Colonic mucosa (tissue), 4 donors: ENCODE results near the gene RNF38. TPM values are rescaled to one million over a fixed set of nuclear protein-coding genes. Genes with fewer than 3 reads are reported as not detected.

ENCODE experiments used
- DNase-seq: peaks from one replicate; pipeline ENCODE4 v3.0.0-alpha.2; 2020
- H3K27ac ChIP-seq: fragments of 200-600 bp; one replicate; pipeline ENCODE4 v1.8.0; 2021
- H3K27me3 ChIP-seq: fragments of 200-600 bp; one replicate; pipeline ENCODE4 v1.8.0; 2021
- H3K36me3 ChIP-seq: fragments of 200-600 bp; one replicate; pipeline ENCODE4 v1.8.0; 2021
- H3K4me1 ChIP-seq: fragments of 200-600 bp; one replicate; pipeline ENCODE4 v1.8.0; 2021; ENCODE audit warnings: mild to moderate bottlenecking
- H3K4me3 ChIP-seq: fragments of 200-600 bp; one replicate; pipeline ENCODE4 v1.8.0; 2021
- H3K9ac ChIP-seq, 2 donors: one replicate each; pipeline ENCODE4 v1.7.0; 2013; ENCODE audit warnings: control low read depth in 2 of 2, low read depth in 2 of 2, low read length in 2 of 2
- H3K9me3 ChIP-seq: fragments of 200-600 bp; one replicate; pipeline ENCODE4 v1.8.0; 2021
- CTCF ChIP-seq: fragments of 200-600 bp; IDR thresholded peaks from one replicate; pipeline ENCODE4 v1.8.0; 2022; ENCODE audit warnings: antibody characterized with exemption, mild to moderate bottlenecking
- intact Hi-C: fragments of 100-400 bp; cut with DNase I; formaldehyde crosslinking; loops from one replicate; pipeline ENCODE4 v1.14.1; 2022
- total RNA-seq, 2 donors: library from RNA; stranded (reverse); fragmentation: NEBNext Ultra II Directional in 1 of 2; extraction: Animal tissue kit (Norgen Biotek cat#: 25700) in 1 of 2; gene quantifications; one replicate each; pipeline ENCODE4 v1.2.1, GENCODE V29; 2021
- donor health status: healthy.
- donor health status: DM: no; HTN: no; CAD: no.
- donor health status: DM: no; HTN: no; CAD: no.

Gene RNF38
- total RNA-seq, 2 donors from 2014 or later = 28.9 to 39.2 TPM

GRCh38 chr9:36345103-36345846, 54.8 kb downstream of the RNF38 start:
- H3K27me3 ChIP-seq = no peaks in the 10 kb centered on the region
- DNase-seq = no peak
- intact Hi-C loops = no loop called here

GRCh38 chr9:36341936-36342577, 58.0 kb downstream of the RNF38 start:
- intact Hi-C loops = no loop called here
- no peak for DNase-seq
- Histone ChIP-seq H3K9ac (no peak overlapping the region), H3K9me3 (no peaks in the 10 kb centered on the region), H3K4me1 (no peaks in the 10 kb centered on the region), H3K4me3 (no peak overlapping the region), H3K27ac (no peak overlapping the region), H3K27me3 (no peaks in the 10 kb centered on the region), H3K36me3 (peaks cover 15% of the 10 kb centered on the region)
- no peak for TF ChIP-seq CTCF

More at GRCh38 chr9:36345103-36345846, 54.8 kb downstream of the RNF38 start:
- no peak for TF ChIP-seq CTCF
- no peaks in the 10 kb centered on the region for H3K4me1 ChIP-seq
- H3K4me3 ChIP-seq = no peak overlapping the region
- no peaks in the 10 kb centered on the region for H3K9me3 ChIP-seq
- no peak overlapping the region for H3K27ac ChIP-seq
- no peak overlapping the region for H3K9ac ChIP-seq
- H3K36me3 ChIP-seq = peaks cover 19% of the 10 kb centered on the region

GRCh38 chr9:36337865-36338264, 62.2 kb downstream of the RNF38 start:
- H3K27me3 ChIP-seq = no peaks in the 10 kb centered on the region
- H3K9ac ChIP-seq = no peak overlapping the region
- no peaks in the 10 kb centered on the region for H3K9me3 ChIP-seq
- DNase-seq = no peak
- no peak overlapping the region for H3K4me3 ChIP-seq
- H3K4me1 ChIP-seq = no peaks in the 10 kb centered on the region
- no peak overlapping the region for H3K27ac ChIP-seq
- H3K36me3 ChIP-seq = no peaks in the 10 kb centered on the region
- no peak for TF ChIP-seq CTCF
- intact Hi-C loops = no loop called here

- Histone ChIP-seq H3K27ac (no peak overlapping the region), H3K9ac (no peak overlapping the region), H3K4me1 (no peaks in the 10 kb centered on the region), H3K36me3 (no peaks in the 10 kb centered on the region), H3K27me3 (no peaks in the 10 kb centered on the region), H3K9me3 (no peaks in the 10 kb centered on the region), H3K4me3 (no peak overlapping the region)
- intact Hi-C loops = no loop called here
- no peak for TF ChIP-seq CTCF
- no peak for DNase-seq
Observed at GRCh38 chr9:36337002-36337401, 63.1 kb downstream of the RNF38 start.

GRCh38 chr9:36336131-36336907, 63.8 kb downstream of the RNF38 start:
- no peak for TF ChIP-seq CTCF
- no peaks in the 10 kb centered on the region for H3K27me3 ChIP-seq
- H3K36me3 ChIP-seq = no peaks in the 10 kb centered on the region
- no peak overlapping the region for H3K9ac ChIP-seq
- H3K9me3 ChIP-seq = no peaks in the 10 kb centered on the region
- no peak for DNase-seq
- no peaks in the 10 kb centered on the region for H3K4me1 ChIP-seq
- H3K4me3 ChIP-seq = no peak overlapping the region
- intact Hi-C loops = no loop called here
- H3K27ac ChIP-seq = no peak overlapping the region
